ENCODE data around the gene CDC42EP5.

Gene CDC42EP5

GRCh38 chr19:54424660-54425381 lies 48.3 kb downstream of the CDC42EP5 start:
- DNase-seq, result no peak

- no peak for DNase-seq
Measured at GRCh38 chr19:54424201-54424600, 48.9 kb downstream of the CDC42EP5 start.

GRCh38 chr19:54422136-54422535 lies 51.0 kb downstream of the CDC42EP5 start:
- no peak for DNase-seq

- no peak for DNase-seq
Measured at GRCh38 chr19:54421521-54421920, 51.6 kb downstream of the CDC42EP5 start.

GRCh38 chr19:54421169-54421516 lies 52.0 kb downstream of the CDC42EP5 start:
- no peak for DNase-seq

- DNase-seq, result no peak
Measured at GRCh38 chr19:54420383-54421168, 52.5 kb downstream of the CDC42EP5 start.

GRCh38 chr19:54420068-54420382 lies 53.1 kb downstream of the CDC42EP5 start:
- DNase-seq, result no peak

- no peak for DNase-seq
Measured at GRCh38 chr19:54418930-54419800, 53.9 kb downstream of the CDC42EP5 start.

GRCh38 chr19:54418030-54418929 lies 54.8 kb downstream of the CDC42EP5 start:
- no peak for DNase-seq

GRCh38 chr19:54416695-54417491 lies 56.2 kb downstream of the CDC42EP5 start:
- DNase-seq, result no peak

GRCh38 chr19:54415901-54416673 lies 57.0 kb downstream of the CDC42EP5 start:
- DNase-seq, result no peak

- DNase-seq, result no peak
Measured at GRCh38 chr19:54415208-54415900, 57.7 kb downstream of the CDC42EP5 start, which contains the start of gene TTYH1. TSS of gene TTYH1 (plus strand) at chr19:54415464. CDS start at chr19:54415553, 89 bp downstream.

Data from NCI-H187 (cell line).